ENCODE data around the gene MYBPHL. TPM values are rescaled to one million over a fixed set of nuclear protein-coding genes. Genes with fewer than 3 reads are reported as not detected.

The MYBPHL gene
- not detected in 2 replicates for polyA plus RNA-seq (2011; rRNA removed)
- not detected in 2 replicates for polyA minus RNA-seq (2011; rRNA and poly(A)+ RNA removed)

DNA sequence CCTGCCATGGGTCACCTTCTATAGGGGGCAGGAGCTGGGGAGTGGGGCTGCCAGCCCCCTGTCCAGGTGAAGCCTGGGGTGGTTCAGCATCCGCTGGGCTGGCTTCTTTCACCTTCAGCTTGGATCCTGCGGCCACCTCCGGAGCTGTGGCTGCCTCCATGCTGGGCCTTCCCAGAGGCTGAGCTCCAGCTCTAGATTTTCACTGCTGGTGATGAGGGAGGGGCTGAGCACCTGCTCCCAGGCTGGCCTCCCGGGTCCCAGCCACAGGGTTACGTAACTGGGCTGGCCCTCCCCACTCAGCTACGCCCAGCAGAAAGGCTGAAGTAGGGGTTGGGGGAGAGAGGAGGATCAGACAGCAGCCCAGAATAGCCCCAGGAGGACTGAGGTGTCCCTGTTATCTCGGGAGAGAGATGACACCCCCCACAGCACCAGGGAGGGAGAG, at the start of gene MYBPHL:
Gene MYBPHL, minus strand, starts transcription at position 180 of the 442 bp plus-strand sequence. Its CDS starts 20 bp downstream, at position 160.
- DNase-seq (ENCODE audit: low read depth, low spot score), result no peak
- CTCF ChIA-PET, result no interaction called here
- POLR2A ChIA-PET, result no interaction called here

DNA sequence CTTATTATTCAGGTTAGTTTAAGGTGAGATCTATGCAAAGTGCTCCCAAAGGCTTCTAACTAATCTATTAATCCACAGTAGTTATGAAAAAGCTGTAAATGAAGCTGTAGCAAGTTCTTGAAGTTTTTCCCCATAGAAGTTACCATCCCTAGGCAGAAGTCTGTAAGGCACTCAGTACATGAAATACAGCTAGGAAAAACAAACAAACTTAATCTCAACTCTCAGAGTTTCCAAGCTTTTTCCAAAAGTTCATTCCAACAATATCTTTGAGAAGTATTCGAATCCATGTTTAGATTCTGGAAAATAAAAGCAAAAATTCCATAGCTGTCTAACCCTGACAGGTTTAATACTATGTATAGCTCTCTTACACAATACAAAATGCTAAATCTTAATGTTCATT, 49.7 kb upstream of the MYBPHL start:
- no peak for DNase-seq (ENCODE audit: low read depth, low spot score)
- Histone ChIP-seq H3K9me3 (ENCODE audit: control insufficient read depth, insufficient read depth, low read length) (no peaks in the 10 kb centered on the region), H3K27ac (ENCODE audit: low read depth, low read length) (no peak overlapping the region), H3K4me3 (ENCODE audit: low read depth, low read length) (no peak overlapping the region), H3K27me3 (ENCODE audit: control insufficient read depth, insufficient read depth, low read length) (no peaks in the 10 kb centered on the region)
- no peak for TF ChIP-seq CTCF (IDR thresholded peaks at IDR 0.05; ENCODE audit: low read depth, low read length)
- CTCF ChIA-PET, result interaction anchor here (0.7 to 0.8 kb wide), 2 partner anchors 80 to 92 kb away, joined by 3 to 5 read pairs; no protein-coding TSS in a partner anchor
- POLR2A ChIA-PET, result interaction anchor here (1.2 kb wide), 1 partner anchor 14 kb away, joined by 4 read pairs; no protein-coding TSS in a partner anchor

More for the DNA sequence above, at the start of gene MYBPHL:
- TF ChIP-seq CTCF (IDR thresholded peaks at IDR 0.05; ENCODE audit: low read depth, low read length), result no peak
- Histone ChIP-seq H3K9me3 (ENCODE audit: control insufficient read depth, insufficient read depth, low read length) (no peaks in the 10 kb centered on the region), H3K4me3 (ENCODE audit: low read depth, low read length) (no peak within 1 kb of the TSS), H3K27me3 (ENCODE audit: control insufficient read depth, insufficient read depth, low read length) (no peaks in the 10 kb centered on the region), H3K27ac (ENCODE audit: low read depth, low read length) (no peak within 1 kb of the TSS)

DNA sequence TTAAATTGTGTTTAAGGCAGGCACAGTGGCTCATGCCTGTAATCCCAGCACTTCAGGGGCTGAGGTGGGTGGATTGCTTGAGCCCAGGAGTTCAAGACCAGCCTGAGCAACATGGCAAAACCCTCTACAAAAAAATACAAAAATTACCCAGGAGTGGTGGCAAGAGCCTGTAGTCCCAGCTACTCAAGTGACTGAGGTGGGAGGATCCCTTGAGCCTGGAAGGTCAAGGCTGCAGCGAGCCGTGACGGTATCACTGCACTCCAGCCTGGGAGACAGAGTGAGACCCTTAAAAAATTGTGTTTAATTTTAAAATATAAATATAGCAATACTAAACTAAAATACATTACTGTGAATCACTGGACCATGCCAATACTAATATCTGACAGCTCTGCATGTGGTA, 48.1 kb upstream of the MYBPHL start:
- DNase-seq (ENCODE audit: low read depth, low spot score), result no peak
- TF ChIP-seq CTCF (IDR thresholded peaks at IDR 0.05; ENCODE audit: low read depth, low read length), result no peak
- H3K4me3 ChIP-seq (ENCODE audit: low read depth, low read length), result no peak overlapping the region
- POLR2A ChIA-PET, result no interaction called here
- CTCF ChIA-PET, result no interaction called here
- no peaks in the 10 kb centered on the region for H3K27me3 ChIP-seq (ENCODE audit: control insufficient read depth, insufficient read depth, low read length)
- H3K27ac ChIP-seq (ENCODE audit: low read depth, low read length), result no peak overlapping the region
- no peaks in the 10 kb centered on the region for H3K9me3 ChIP-seq (ENCODE audit: control insufficient read depth, insufficient read depth, low read length)

DNA sequence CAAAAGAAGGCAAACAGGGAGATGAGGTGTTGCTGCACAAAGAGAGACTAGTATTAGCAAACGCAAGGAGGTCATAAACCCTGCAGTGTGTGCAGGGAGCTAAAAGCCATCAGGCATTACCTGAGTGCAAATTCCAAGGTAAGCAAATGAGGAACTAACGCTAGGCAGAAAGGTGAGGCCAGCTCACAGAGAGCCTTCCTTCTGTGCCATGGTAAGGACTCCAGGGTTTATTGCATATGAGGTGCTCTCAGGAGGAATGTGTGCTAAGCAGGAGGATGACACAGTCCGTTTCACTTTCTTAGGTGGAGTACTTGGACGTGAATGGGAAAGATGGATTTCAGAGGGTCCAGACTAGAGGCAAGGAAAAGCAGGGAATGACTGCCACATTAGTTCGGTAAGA, 44.6 kb upstream of the MYBPHL start:
- no peak for TF ChIP-seq CTCF (IDR thresholded peaks at IDR 0.05; ENCODE audit: low read depth, low read length)
- CTCF ChIA-PET, result interaction anchor here (0.6 kb wide), 2 partner anchors 9 to 139 kb away, joined by 3 read pairs; no protein-coding TSS in a partner anchor
- POLR2A ChIA-PET, result interaction anchor here (0.5 kb wide), 1 partner anchor 39 kb away, joined by 4 read pairs; no protein-coding TSS in a partner anchor

DNA sequence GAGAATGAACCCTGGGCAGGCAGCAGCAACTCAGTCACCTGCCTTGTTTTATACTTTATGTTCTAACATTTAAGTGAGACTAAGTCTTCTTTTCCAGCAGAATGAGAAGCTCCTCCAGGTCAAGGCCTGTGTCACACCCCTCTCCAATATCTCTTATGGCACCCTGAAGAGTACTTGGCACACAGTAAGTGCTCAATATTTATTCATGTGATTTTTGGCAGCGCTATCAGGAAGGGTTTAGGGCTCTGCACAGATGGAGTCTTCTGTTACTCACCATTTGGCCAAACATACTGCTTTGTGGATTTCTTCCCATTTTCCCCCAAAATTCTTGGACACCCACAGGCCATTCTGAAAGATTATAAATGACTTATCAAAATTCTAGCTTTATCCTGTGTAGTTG, 43.8 kb upstream of the MYBPHL start:
- TF ChIP-seq CTCF (IDR thresholded peaks at IDR 0.05; ENCODE audit: low read depth, low read length), result no peak
- Histone ChIP-seq H3K9me3 (ENCODE audit: control insufficient read depth, insufficient read depth, low read length) (no peaks in the 10 kb centered on the region), H3K27ac (ENCODE audit: low read depth, low read length) (no peak overlapping the region), H3K27me3 (ENCODE audit: control insufficient read depth, insufficient read depth, low read length) (no peaks in the 10 kb centered on the region), H3K4me3 (ENCODE audit: low read depth, low read length) (no peak overlapping the region)
- no peak for DNase-seq (ENCODE audit: low read depth, low spot score)
- POLR2A ChIA-PET, result no interaction called here
- CTCF ChIA-PET, result interaction anchor here (0.6 kb wide), 1 partner anchor 10 kb away, joined by 3 read pairs; no protein-coding TSS in a partner anchor

More for the DNA sequence above, 44.6 kb upstream of the MYBPHL start:
- Histone ChIP-seq H3K9me3 (ENCODE audit: control insufficient read depth, insufficient read depth, low read length) (no peaks in the 10 kb centered on the region), H3K4me3 (ENCODE audit: low read depth, low read length) (no peak overlapping the region), H3K27ac (ENCODE audit: low read depth, low read length) (no peak overlapping the region), H3K27me3 (ENCODE audit: control insufficient read depth, insufficient read depth, low read length) (no peaks in the 10 kb centered on the region)
- DNase-seq (ENCODE audit: low read depth, low spot score), result no peak
